Neural cell (in vitro differentiated cells): ENCODE measurements around the gene IP6K2. TPM values are rescaled to one million over a fixed set of nuclear protein-coding genes. Genes with fewer than 3 reads are reported as not detected.

Source experiments
- H2AFZ ChIP-seq: fragments of 200-600, 300-800 bp; sonication (generic), shearing (Covaris generic); 2 replicates; pipeline ENCODE4 v1.6.0; 2014; ENCODE audit warnings: low read depth, mild to moderate bottlenecking, antibody characterized with exemption, low read length, moderate library complexity
- H3F3A ChIP-seq: fragments of 200-600 bp; shearing (Covaris generic); 2 replicates; pipeline ENCODE4 v1.6.1; 2016; ENCODE audit warnings: mild to moderate bottlenecking, moderate library complexity, mixed read lengths, antibody characterized with exemption, low read length; ENCODE audit not compliant: insufficient read depth, poor library complexity, severe bottlenecking
- H3K27ac ChIP-seq: fragments of 200-600, 300-800 bp; sonication (generic), shearing (Covaris generic); 2 replicates; pipeline ENCODE4 v1.5.1; 2014; ENCODE audit warnings: mild to moderate bottlenecking, low read length, moderate library complexity
- H3K27me3 ChIP-seq: fragments of 300-800, 200-600 bp; sonication (generic), shearing (Covaris generic); 2 replicates; pipeline ENCODE4 v1.6.0; 2014; ENCODE audit warnings: mild to moderate bottlenecking, low read depth, low read length, moderate library complexity; ENCODE audit not compliant: insufficient read depth
- H3K36me3 ChIP-seq: fragments of 300-800, 200-600 bp; sonication (generic), shearing (Covaris generic); 2 replicates; pipeline ENCODE4 v1.5.1; 2014; ENCODE audit warnings: mild to moderate bottlenecking, antibody characterized with exemption, low read length, moderate library complexity; ENCODE audit not compliant: insufficient read depth
- H3K4me2 ChIP-seq: fragments of 300-800, 200-600 bp; sonication (generic), shearing (Covaris generic); 2 replicates; pipeline ENCODE4 v1.6.0; 2014; ENCODE audit warnings: mild to moderate bottlenecking, low read length
- H3K4me3 ChIP-seq: fragments of 300-800, 200-600 bp; sonication (generic), shearing (Covaris generic); 2 replicates; pipeline ENCODE4 v1.5.1; 2014; ENCODE audit warnings: mild to moderate bottlenecking, low read length, moderate library complexity
- H3K79me2 ChIP-seq: fragments of 200-600 bp; shearing (Covaris generic); replicated peaks from 2 replicates; pipeline ENCODE4 v1.6.0; 2014; ENCODE audit warnings: mild to moderate bottlenecking, low read length, moderate library complexity; ENCODE audit not compliant: insufficient read depth
- H3K9ac ChIP-seq: fragments of 300-800, 200-600 bp; sonication (generic), shearing (Covaris generic); 2 replicates; pipeline ENCODE4 v1.6.1; 2016; ENCODE audit warnings: mild to moderate bottlenecking, low read length, mixed read lengths
- H3K9me2 ChIP-seq: fragments of 200-600 bp; shearing (Covaris generic); 2 replicates; pipeline ENCODE4 v1.6.1; 2016; ENCODE audit warnings: mild to moderate bottlenecking, low read length, mixed read lengths; ENCODE audit not compliant: insufficient read depth
- H3K9me3 ChIP-seq: fragments of 200-600, 300-800 bp; sonication (generic), shearing (Covaris generic); 2 replicates; pipeline ENCODE4 v1.6.1; 2016; ENCODE audit warnings: mild to moderate bottlenecking, mixed run types, low read length, moderate library complexity, mixed read lengths
- H4K20me1 ChIP-seq: fragments of 200-600 bp; shearing (Covaris generic); 2 replicates; pipeline ENCODE4 v1.6.1; 2016; ENCODE audit warnings: mild to moderate bottlenecking, mixed run types; ENCODE audit not compliant: insufficient read depth
- EP300 ChIP-seq: fragments of 450-650 bp; conservative IDR thresholded peaks from 2 replicates; pipeline ENCODE4 v1.6.1; 2014; ENCODE audit warnings: antibody characterized with exemption, mild to moderate bottlenecking, moderate library complexity; ENCODE audit not compliant: poor library complexity, severe bottlenecking
- EZH2 ChIP-seq: fragments of 200-600, 300-800 bp; shearing (Covaris generic), sonication (generic); IDR thresholded peaks from 2 replicates; pipeline ENCODE4 v1.6.1; 2014; ENCODE audit warnings: antibody characterized with exemption, low read length, borderline replicate concordance, mild to moderate bottlenecking; ENCODE audit not compliant: insufficient read depth, poor library complexity, severe bottlenecking
- MXI1 ChIP-seq: fragments of 450-650 bp; conservative IDR thresholded peaks from 2 replicates; pipeline ENCODE4 v1.6.1; 2014; ENCODE audit warnings: antibody characterized with exemption, mild to moderate bottlenecking; ENCODE audit not compliant: poor library complexity, severe bottlenecking
- POLR2AphosphoS5 ChIP-seq: IDR thresholded peaks from 2 replicates; pipeline ENCODE4 v1.6.1; 2012
- RAD21 ChIP-seq: fragments of 450-650 bp; conservative IDR thresholded peaks from 2 replicates; pipeline ENCODE4 v1.6.1; 2014; ENCODE audit warnings: antibody characterized with exemption, mild to moderate bottlenecking, moderate library complexity
- SMC3 ChIP-seq: fragments of 450-650 bp; conservative IDR thresholded peaks from 2 replicates; pipeline ENCODE4 v1.6.1; 2014; ENCODE audit warnings: antibody characterized with exemption, mild to moderate bottlenecking, moderate library complexity; ENCODE audit not compliant: poor library complexity
- TAF1 ChIP-seq: IDR thresholded peaks from 2 replicates; pipeline ENCODE4 v1.6.1; 2012; ENCODE audit warnings: low read depth
- polyA plus RNA-seq: library from polyadenylated mRNA; depleted of rRNA; stranded (reverse); fragments of >200 nt; gene quantifications from 2 replicates; pipeline ENCODE4 v1.2.3, GENCODE V29; 2014
- TF ChIP-seq, protein P1 (sequence below): IDR thresholded peaks from 2 replicates; pipeline ENCODE4 v1.6.1; 2012; ENCODE audit warnings: borderline replicate concordance
- TF ChIP-seq, protein P2 (sequence below): fragments of 450-650 bp; IDR thresholded peaks from 2 replicates; pipeline ENCODE4 v1.5.1; 2014; ENCODE audit warnings: antibody characterized with exemption, mild to moderate bottlenecking, moderate library complexity; ENCODE audit not compliant: poor library complexity, severe bottlenecking

The IP6K2 gene
- polyA plus RNA-seq, 1 donor from 2014 or later, result 480 TPM

DNA sequence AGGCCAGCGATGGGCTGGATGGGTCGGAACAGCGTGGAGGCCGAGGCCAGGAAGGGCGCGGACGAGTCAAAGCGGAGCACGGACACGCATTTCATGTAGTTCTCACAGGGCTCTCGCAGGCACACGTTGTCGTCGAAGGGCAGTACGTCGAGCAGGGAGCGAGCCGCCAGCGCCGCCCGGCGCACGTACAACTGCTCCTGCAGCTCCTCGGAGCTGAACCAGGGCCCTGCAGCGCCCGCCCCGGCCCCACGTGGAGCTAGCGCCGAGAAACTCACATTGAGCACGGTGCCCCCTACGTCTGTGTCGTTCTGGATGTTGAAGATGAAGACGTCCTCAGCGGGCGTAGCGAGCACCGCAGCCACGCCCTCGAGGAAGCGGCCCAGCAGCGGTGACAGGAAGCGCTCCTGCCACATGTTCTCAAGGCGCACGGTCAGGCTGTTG, 60.2 kb downstream of the IP6K2 start:
- no peaks in the 10 kb centered on the region for H3K9me2 ChIP-seq
- peaks cover 53% of the 10 kb centered on the region for H3K36me3 ChIP-seq
- no peak overlapping the region for H3K4me2 ChIP-seq
- H4K20me1 ChIP-seq, result peaks cover 8% of the 10 kb centered on the region
- H3K27me3 ChIP-seq, result no peaks in the 10 kb centered on the region
- H3K4me3 ChIP-seq, result peak overlapping the region; percentile 73
- no peak overlapping the region for H3K9ac ChIP-seq
- H3K9me3 ChIP-seq, result peaks cover 37% of the 10 kb centered on the region
- H3F3A ChIP-seq, result no peaks in the 10 kb centered on the region
- H2AFZ ChIP-seq, result no peak overlapping the region
- H3K79me2 ChIP-seq, result peaks cover 31% of the 10 kb centered on the region
- no peak overlapping the region for H3K27ac ChIP-seq
- TF ChIP-seq RAD21 (no peak), MXI1 (no peak), SMC3 (no peak), TAF1 (no peak), POLR2AphosphoS5 (no peak), EP300 (no peak), EZH2 (no peak)
- TF ChIP-seq, protein P1, sequence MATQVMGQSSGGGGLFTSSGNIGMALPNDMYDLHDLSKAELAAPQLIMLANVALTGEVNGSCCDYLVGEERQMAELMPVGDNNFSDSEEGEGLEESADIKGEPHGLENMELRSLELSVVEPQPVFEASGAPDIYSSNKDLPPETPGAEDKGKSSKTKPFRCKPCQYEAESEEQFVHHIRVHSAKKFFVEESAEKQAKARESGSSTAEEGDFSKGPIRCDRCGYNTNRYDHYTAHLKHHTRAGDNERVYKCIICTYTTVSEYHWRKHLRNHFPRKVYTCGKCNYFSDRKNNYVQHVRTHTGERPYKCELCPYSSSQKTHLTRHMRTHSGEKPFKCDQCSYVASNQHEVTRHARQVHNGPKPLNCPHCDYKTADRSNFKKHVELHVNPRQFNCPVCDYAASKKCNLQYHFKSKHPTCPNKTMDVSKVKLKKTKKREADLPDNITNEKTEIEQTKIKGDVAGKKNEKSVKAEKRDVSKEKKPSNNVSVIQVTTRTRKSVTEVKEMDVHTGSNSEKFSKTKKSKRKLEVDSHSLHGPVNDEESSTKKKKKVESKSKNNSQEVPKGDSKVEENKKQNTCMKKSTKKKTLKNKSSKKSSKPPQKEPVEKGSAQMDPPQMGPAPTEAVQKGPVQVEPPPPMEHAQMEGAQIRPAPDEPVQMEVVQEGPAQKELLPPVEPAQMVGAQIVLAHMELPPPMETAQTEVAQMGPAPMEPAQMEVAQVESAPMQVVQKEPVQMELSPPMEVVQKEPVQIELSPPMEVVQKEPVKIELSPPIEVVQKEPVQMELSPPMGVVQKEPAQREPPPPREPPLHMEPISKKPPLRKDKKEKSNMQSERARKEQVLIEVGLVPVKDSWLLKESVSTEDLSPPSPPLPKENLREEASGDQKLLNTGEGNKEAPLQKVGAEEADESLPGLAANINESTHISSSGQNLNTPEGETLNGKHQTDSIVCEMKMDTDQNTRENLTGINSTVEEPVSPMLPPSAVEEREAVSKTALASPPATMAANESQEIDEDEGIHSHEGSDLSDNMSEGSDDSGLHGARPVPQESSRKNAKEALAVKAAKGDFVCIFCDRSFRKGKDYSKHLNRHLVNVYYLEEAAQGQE, result no peak
- TF ChIP-seq, protein P2, sequence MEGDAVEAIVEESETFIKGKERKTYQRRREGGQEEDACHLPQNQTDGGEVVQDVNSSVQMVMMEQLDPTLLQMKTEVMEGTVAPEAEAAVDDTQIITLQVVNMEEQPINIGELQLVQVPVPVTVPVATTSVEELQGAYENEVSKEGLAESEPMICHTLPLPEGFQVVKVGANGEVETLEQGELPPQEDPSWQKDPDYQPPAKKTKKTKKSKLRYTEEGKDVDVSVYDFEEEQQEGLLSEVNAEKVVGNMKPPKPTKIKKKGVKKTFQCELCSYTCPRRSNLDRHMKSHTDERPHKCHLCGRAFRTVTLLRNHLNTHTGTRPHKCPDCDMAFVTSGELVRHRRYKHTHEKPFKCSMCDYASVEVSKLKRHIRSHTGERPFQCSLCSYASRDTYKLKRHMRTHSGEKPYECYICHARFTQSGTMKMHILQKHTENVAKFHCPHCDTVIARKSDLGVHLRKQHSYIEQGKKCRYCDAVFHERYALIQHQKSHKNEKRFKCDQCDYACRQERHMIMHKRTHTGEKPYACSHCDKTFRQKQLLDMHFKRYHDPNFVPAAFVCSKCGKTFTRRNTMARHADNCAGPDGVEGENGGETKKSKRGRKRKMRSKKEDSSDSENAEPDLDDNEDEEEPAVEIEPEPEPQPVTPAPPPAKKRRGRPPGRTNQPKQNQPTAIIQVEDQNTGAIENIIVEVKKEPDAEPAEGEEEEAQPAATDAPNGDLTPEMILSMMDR, result no peak

DNA sequence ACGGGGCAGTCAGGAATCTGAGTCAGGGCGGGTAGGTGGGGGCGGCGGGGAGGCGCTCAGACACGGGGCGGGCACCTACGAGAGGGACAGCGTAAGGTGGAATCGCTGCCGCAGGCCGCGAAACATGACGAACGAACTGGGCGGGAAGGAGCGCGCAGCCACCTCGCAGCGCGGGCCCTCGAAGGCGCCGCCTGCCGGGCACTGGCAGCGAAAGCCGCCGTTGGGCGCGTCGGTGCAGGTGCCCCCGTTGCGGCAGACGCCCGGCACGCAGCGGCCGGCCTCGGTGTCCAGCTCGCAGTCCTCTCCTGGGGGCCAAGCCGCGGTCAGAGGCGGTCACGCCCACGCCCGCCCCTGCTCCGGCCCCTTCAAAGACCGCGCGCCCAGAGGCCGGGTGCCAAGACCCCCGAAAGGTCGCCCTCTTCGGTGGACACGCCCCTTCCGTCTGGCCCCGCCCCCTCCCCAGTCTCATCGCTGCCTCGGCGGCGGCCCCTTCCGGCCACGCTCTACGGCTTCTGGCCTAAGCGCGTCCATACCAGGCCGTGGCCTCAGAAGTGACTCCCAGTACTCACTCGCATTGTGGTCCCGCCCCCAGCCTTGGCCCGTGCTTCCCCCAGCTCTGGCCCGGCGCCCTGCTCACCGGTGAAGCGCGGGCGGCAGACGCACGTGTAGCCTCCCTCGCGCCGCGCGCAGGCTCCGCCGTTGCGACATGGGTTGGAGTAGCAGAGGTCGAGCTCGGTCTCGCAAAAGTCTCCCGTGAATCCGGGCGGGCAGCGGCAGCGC, 60.8 kb downstream of the IP6K2 start:
- Histone ChIP-seq H3K9me3 (peaks cover 35% of the 10 kb centered on the region), H3K9ac (no peak overlapping the region), H3K4me2 (no peak overlapping the region), H3K27me3 (no peaks in the 10 kb centered on the region), H3K36me3 (peaks cover 50% of the 10 kb centered on the region), H3F3A (no peaks in the 10 kb centered on the region), H2AFZ (no peak overlapping the region), H3K27ac (no peak overlapping the region), H3K4me3 (peak overlapping the region; percentile 73), H3K9me2 (no peaks in the 10 kb centered on the region), H4K20me1 (peaks cover 8% of the 10 kb centered on the region), H3K79me2 (peaks cover 31% of the 10 kb centered on the region)
- TF ChIP-seq, protein P2, result peak; percentile 22
- no peak for TF ChIP-seq POLR2AphosphoS5
